HCT116 (cell line): ENCODE results near the gene NFIA. TPM values are rescaled to one million over a fixed set of nuclear protein-coding genes. Genes with fewer than 3 reads are reported as not detected.

ENCODE experiments used
- ATAC-seq: fragments of 200-7000 bp; cut with Tn5 transposase; 2 replicates; pipeline ENCODE4 v1.9.1; 2020; ENCODE audit warnings: mild to moderate bottlenecking, moderate library complexity
- BruUV-seq: library from RNA; stranded (reverse); fragments of 400-500 nt; replicated peaks from 2 replicates; lab custom pipeline; 2021; lab: Mats Ljungman, UMichigan
- CTCF ChIA-PET: fragments of 300-600 bp; sonication (Branson Sonifier 250); formaldehyde crosslinking; loops from one replicate; lab custom pipeline; 2021; ENCODE audit warnings: antibody characterized with exemption; lab: Charles Lee
- POLR2A ChIA-PET: fragments of 300-600, 350-600 bp; sonication (Branson Sonifier 250); formaldehyde crosslinking; loops from one replicate; lab custom pipeline; 2021; ENCODE audit warnings: antibody characterized with exemption; lab: Charles Lee
- RAD21 ChIA-PET, 2 experiments: fragments of 300-600 bp; sonication (Branson Sonifier 250); formaldehyde crosslinking; loops; one replicate each; lab custom pipeline; 2023; ENCODE audit warnings: low total read pairs in 2 of 2; ENCODE audit not compliant: uncharacterized antibody in 2 of 2, unreplicated experiment in 2 of 2, low non-redundant PET in 1 of 2; lab: Charles Lee
- DNase-seq: peaks from one replicate; pipeline ENCODE4 v3.0.0-alpha.2; 2010; ENCODE audit warnings: low read depth, low spot score
- H2AFZ ChIP-seq: fragments of 200-600 bp; shearing (Covaris generic), sonication (generic); 2 replicates; pipeline ENCODE4 v1.6.1; 2017; ENCODE audit warnings: low read depth, mixed run types, mixed read lengths, antibody characterized with exemption, low read length; ENCODE audit not compliant: poor library complexity, severe bottlenecking
- H3K27ac ChIP-seq: 2 replicates; pipeline ENCODE4 v1.5.1; 2012; ENCODE audit warnings: low read depth, low read length
- H3K27me3 ChIP-seq: fragments of 200-600 bp; sonication (generic); 2 replicates; pipeline ENCODE4 v1.6.1; 2016; ENCODE audit warnings: mixed run types, low read length, mixed read lengths; ENCODE audit not compliant: insufficient read depth
- H3K36me3 ChIP-seq, 2 experiments: fragments of 200-500 bp in 1 of 2; fragments of 200-600 bp in 1 of 2; sonication (Bioruptor generic) in 1 of 2; sonication (generic) in 1 of 2; 2 replicates each; pipeline versions ENCODE4 v1.5.1 to v1.6.1; 2014 to 2016; ENCODE audit warnings: low read length in 2 of 2, inconsistent platforms in 1 of 2, mixed read lengths in 1 of 2, mixed run types in 1 of 2; ENCODE audit not compliant: insufficient read depth in 2 of 2, control insufficient read depth in 1 of 2
- H3K4me1 ChIP-seq, 2 experiments: fragments of 200-600 bp in 1 of 2; sonication (generic) in 1 of 2; 2 replicates each; pipeline versions ENCODE4 v1.5.1 to v1.6.1; 2012 to 2017; ENCODE audit warnings: low read length in 2 of 2, inconsistent platforms in 1 of 2, mild to moderate bottlenecking in 1 of 2, mixed read lengths in 1 of 2, mixed run types in 1 of 2, moderate library complexity in 1 of 2; ENCODE audit not compliant: insufficient read depth in 2 of 2, control insufficient read depth in 1 of 2
- H3K4me2 ChIP-seq: fragments of 200-600 bp; sonication (generic); 2 replicates; pipeline ENCODE4 v1.6.1; 2017; ENCODE audit warnings: mixed run types, low read length, mixed read lengths
- H3K4me3 ChIP-seq, 2 experiments: fragments of 200-600 bp in 1 of 2; sonication (generic) in 1 of 2; replicated peaks in 1 of 2; 2 replicates each; pipeline ENCODE4 v1.5.1; 2011 to 2016; ENCODE audit warnings: low read length in 2 of 2, control low read depth in 1 of 2, low read depth in 1 of 2, mild to moderate bottlenecking in 1 of 2, mixed read lengths in 1 of 2, mixed run types in 1 of 2
- H3K79me2 ChIP-seq: fragments of 200-600 bp; sonication (generic); 2 replicates; pipeline ENCODE4 v1.6.1; 2017; ENCODE audit warnings: mild to moderate bottlenecking, mixed run types, low read length, moderate library complexity, mixed read lengths; ENCODE audit not compliant: insufficient read depth
- H3K9ac ChIP-seq: fragments of 200-600 bp; sonication (generic); 2 replicates; pipeline ENCODE4 v1.6.1; 2016; ENCODE audit warnings: low read length, mixed read lengths
- H3K9me2 ChIP-seq: fragments of 200-600 bp; sonication (generic), shearing (Covaris generic); 2 replicates; pipeline ENCODE4 v1.6.1; 2017; ENCODE audit warnings: mixed run types, mild to moderate bottlenecking, moderate library complexity; ENCODE audit not compliant: insufficient read depth
- H3K9me3 ChIP-seq, 2 experiments: fragments of 200-500 bp in 1 of 2; fragments of 200-600 bp in 1 of 2; sonication (Bioruptor generic) in 1 of 2; sonication (generic) in 1 of 2; 2 replicates each; pipeline ENCODE4 v1.6.1; 2014 to 2017; ENCODE audit warnings: low read length in 2 of 2, mixed read lengths in 2 of 2, inconsistent platforms in 1 of 2, low read depth in 1 of 2, mild to moderate bottlenecking in 1 of 2, mixed run types in 1 of 2, moderate library complexity in 1 of 2; ENCODE audit not compliant: control insufficient read depth in 1 of 2, insufficient read depth in 1 of 2
- H4K20me1 ChIP-seq: fragments of 200-600 bp; sonication (generic), shearing (Covaris generic); 2 replicates; pipeline ENCODE4 v1.6.1; 2017; ENCODE audit warnings: mixed run types, mild to moderate bottlenecking, moderate library complexity; ENCODE audit not compliant: insufficient read depth
- EZH2 ChIP-seq: fragments of 200-600 bp; sonication (generic); IDR thresholded peaks from 2 replicates; pipeline ENCODE4 v1.6.1; 2017; ENCODE audit warnings: antibody characterized with exemption, mixed run types
- ZFX ChIP-seq: fragments of 450-650 bp; IDR thresholded peaks from 2 replicates; pipeline ENCODE4 v1.6.1; 2017
- intact Hi-C: fragments of 100-400 bp; cut with micrococcal nuclease; formaldehyde crosslinking; loops from 2 replicates; pipeline ENCODE4 v1.10.0; 2022
- total RNA-seq: library from RNA; stranded (reverse); gene quantifications from one replicate; pipeline ENCODE4 v1.2.1, GENCODE V29; 2021; ENCODE audit not compliant: unreplicated experiment
- TF ChIP-seq, protein P1 (sequence below): IDR thresholded peaks from 2 replicates; pipeline ENCODE4 v1.6.1; 2011; ENCODE audit warnings: mild to moderate bottlenecking, low read length, moderate library complexity; ENCODE audit not compliant: insufficient replicate concordance; ENCODE audit errors: extremely low read depth
- TF ChIP-seq, protein P2 (sequence below): IDR thresholded peaks from 2 replicates; pipeline ENCODE4 v1.6.1; 2012

Gene NFIA
- total RNA-seq, 1 experiment from 2014 or later: 17.2 TPM

DNA sequence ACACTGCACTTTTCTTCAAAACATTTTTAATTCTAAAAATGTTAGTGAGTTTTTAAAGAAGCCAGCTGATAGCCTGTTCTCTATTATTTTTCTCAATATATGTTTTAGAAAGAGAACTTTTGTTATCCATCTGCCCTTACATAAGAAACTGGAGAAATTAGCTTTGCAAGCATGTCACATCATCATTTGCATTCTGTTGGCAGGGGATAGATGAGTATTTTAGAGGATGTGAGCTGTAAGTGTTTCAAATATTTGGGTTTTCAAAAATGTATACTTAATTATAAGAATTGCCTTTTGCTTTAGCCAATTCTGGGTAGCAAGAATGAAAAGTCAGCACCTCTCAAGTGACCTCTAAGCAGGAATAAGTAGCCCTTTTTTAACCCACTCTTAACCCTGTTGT lies 7.4 kb downstream of the NFIA start:
- Histone ChIP-seq H3K9ac (no peak overlapping the region), H3K4me3 (no peak overlapping the region), H3K9me2 (no peaks in the 10 kb centered on the region), H3K79me2 (peaks cover 70% of the 10 kb centered on the region), H3K4me1 (no peaks in the 10 kb centered on the region; a peak in 1 of 4 replicates), H3K36me3 (peaks cover 5 to 9% of the 10 kb centered on the region in 2 experiments; a peak in 1 of 4 replicates), H4K20me1 (no peaks in the 10 kb centered on the region), H3K4me2 (no peak overlapping the region), H3K27ac (no peak overlapping the region), H3K27me3 (no peaks in the 10 kb centered on the region), H2AFZ (no peak overlapping the region), H3K9me3 (no peaks in the 10 kb centered on the region)
- no peak for ATAC-seq
- CTCF ChIA-PET: no interaction called here
- BruUV-seq: no TSS peak
- no peak for DNase-seq
- RAD21 ChIA-PET: interaction anchor here in 1 of 2 experiments (0.8 kb wide), 1 partner anchor 40 kb away, joined by 3 read pairs; no protein-coding TSS in a partner anchor
- no peak for TF ChIP-seq EZH2
- intact Hi-C loops: no loop called here
- POLR2A ChIA-PET: no interaction called here

DNA sequence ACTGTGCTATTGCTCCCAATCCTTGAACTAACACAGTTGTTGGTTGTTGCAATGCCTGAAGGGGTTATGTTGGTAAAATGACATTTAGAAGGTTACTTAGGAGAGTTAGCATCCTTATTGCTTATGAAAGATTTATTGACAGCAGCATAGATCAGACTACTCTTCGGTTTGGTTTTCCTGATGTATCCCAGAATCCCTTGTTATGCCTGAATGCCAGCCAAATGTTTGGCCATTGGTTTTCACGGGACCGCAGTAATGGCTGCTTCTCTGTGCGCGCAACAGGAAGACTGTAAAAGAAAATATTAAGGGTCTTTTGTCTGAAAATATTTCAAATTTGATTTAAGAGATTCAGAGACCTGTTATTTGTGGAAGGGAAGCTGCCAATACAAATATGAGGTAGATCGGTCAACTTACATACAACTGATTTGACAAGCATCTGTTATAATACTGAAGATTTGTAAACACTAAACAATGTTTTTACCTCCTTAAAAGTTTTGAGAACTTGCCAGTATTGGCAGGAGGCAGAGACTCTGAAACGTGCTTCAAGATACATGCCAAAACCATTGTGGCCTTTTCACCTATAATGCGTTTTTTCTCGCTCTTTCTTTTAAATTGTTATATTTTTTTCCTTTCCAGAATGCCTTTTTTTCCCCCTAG lies 8.3 kb downstream of the NFIA start:
- Histone ChIP-seq H3K4me2 (no peak overlapping the region), H3K9me3 (no peaks in the 10 kb centered on the region), H3K4me3 (no peak overlapping the region), H3K4me1 (no peaks in the 10 kb centered on the region), H3K36me3 (peaks cover 5 to 11% of the 10 kb centered on the region in 2 experiments; a peak in 1 of 4 replicates), H3K27ac (no peak overlapping the region), H3K27me3 (no peaks in the 10 kb centered on the region), H2AFZ (no peak overlapping the region), H3K9me2 (no peaks in the 10 kb centered on the region), H3K9ac (no peak overlapping the region), H3K79me2 (peaks cover 60% of the 10 kb centered on the region), H4K20me1 (no peaks in the 10 kb centered on the region)
- TF ChIP-seq, protein P1, sequence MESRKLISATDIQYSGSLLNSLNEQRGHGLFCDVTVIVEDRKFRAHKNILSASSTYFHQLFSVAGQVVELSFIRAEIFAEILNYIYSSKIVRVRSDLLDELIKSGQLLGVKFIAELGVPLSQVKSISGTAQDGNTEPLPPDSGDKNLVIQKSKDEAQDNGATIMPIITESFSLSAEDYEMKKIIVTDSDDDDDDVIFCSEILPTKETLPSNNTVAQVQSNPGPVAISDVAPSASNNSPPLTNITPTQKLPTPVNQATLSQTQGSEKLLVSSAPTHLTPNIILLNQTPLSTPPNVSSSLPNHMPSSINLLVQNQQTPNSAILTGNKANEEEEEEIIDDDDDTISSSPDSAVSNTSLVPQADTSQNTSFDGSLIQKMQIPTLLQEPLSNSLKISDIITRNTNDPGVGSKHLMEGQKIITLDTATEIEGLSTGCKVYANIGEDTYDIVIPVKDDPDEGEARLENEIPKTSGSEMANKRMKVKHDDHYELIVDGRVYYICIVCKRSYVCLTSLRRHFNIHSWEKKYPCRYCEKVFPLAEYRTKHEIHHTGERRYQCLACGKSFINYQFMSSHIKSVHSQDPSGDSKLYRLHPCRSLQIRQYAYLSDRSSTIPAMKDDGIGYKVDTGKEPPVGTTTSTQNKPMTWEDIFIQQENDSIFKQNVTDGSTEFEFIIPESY: no peak
- TF ChIP-seq ZFX: no peak
- TF ChIP-seq, protein P2, sequence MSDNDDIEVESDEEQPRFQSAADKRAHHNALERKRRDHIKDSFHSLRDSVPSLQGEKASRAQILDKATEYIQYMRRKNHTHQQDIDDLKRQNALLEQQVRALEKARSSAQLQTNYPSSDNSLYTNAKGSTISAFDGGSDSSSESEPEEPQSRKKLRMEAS: no peak
- BruUV-seq: no TSS peak
- intact Hi-C loops: no loop called here
- POLR2A ChIA-PET: no interaction called here
- CTCF ChIA-PET: no interaction called here
- no peak for ATAC-seq
- DNase-seq: no peak
- RAD21 ChIA-PET: no interaction called here
